ENCODE data around the gene RNASET2.

- TF ChIP-seq CTCF (IDR thresholded peaks at IDR 0.05; ENCODE audit: low read depth, low read length, missing input control) = no peak
- no peak for TF ChIP-seq RAD21 (IDR thresholded peaks at IDR 0.05)
- TF ChIP-seq MAX (IDR thresholded peaks at IDR 0.05) = no peak
- no peak for TF ChIP-seq GABPA (IDR thresholded peaks at IDR 0.05 in 1 of 2, conservative IDR thresholded peaks at IDR 0.05 in 1 of 2)
- TF ChIP-seq ZBTB33 (IDR thresholded peaks at IDR 0.05) = no peak
- no peak for TF ChIP-seq HNF4G (IDR thresholded peaks at IDR 0.05)
- no peak for TF ChIP-seq FOXA2 (IDR thresholded peaks at IDR 0.05)
- TF ChIP-seq SP1 (IDR thresholded peaks at IDR 0.05) = no peak
These were observed 13.1 kb upstream of the RNASET2 start for GRCh38 chr6:166969390-166970002.

All from liver (tissue), 3 donors.